Measurements from ENCODE around the gene STAT2.
"Not testable (repeated sequence)": the region's sequence is repeated elsewhere in the genome, so short reads cannot be mapped to it uniquely, and the experiment has no call there.

The STAT2 gene

DNA sequence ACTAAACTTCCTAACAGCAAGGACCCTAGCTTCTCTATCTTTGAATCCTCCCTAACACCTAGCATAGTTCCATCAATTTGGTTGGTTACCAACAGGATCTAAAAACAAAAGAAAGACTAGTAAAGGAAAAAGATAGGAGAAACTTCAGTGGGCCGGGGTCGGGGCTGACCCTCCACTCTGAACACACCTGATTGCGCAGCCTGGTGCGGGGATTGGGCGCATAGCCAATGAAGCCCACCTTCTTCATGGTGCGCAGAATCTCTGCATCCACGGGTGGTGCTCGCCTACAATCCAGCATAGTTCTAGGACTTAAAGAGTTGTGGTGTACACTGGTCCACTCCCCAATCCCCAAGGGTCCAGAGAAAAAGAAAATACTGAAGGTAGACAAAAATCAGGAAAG is 33.8 kb downstream of the STAT2 start:
- no peak for DNase-seq
- Histone ChIP-seq H2BK120ac (ENCODE audit: low read depth, low read length) (no peak overlapping the region), H3K4me1 (ENCODE audit: control insufficient read depth, insufficient read depth, low read depth, low read length) (no peaks in the 10 kb centered on the region), H2AK5ac (ENCODE audit: low read length, severe bottlenecking) (no peak overlapping the region), H3K23ac (ENCODE audit: low read length in 2 of 2) (no peak overlapping the region), H3K18ac (ENCODE audit: low read depth in 1 of 2, low read length in 2 of 2) (no peak overlapping the region), H3K4me2 (ENCODE audit: low read length, poor library complexity, severe bottlenecking) (no peak overlapping the region), H3K14ac (ENCODE audit: low read length in 2 of 2) (no peak overlapping the region), H3K9ac (ENCODE audit: low read length) (no peak overlapping the region), H3K4me3 (ENCODE audit: insufficient read depth in 1 of 2, low read depth in 1 of 2, low read length in 2 of 2) (no peak overlapping the region), H3K27me3 (ENCODE audit: control insufficient read depth in 1 of 2, insufficient read depth in 1 of 2, low read length in 2 of 2) (no peaks in the 10 kb centered on the region), H4K8ac (ENCODE audit: low read length) (no peak overlapping the region), H3K79me1 (replicated peaks; ENCODE audit: low read length, poor library complexity, severe bottlenecking) (no peaks in the 10 kb centered on the region), H2BK5ac (ENCODE audit: low read depth, low read length, poor library complexity, severe bottlenecking) (no peak overlapping the region), H3K9me3 (ENCODE audit: control insufficient read depth, low read length) (no peaks in the 10 kb centered on the region), H2AFZ (ENCODE audit: low read depth, low read length) (no peak overlapping the region), H2BK12ac (ENCODE audit: low read length in 2 of 2) (no peak overlapping the region), H3K27ac (ENCODE audit: low read length, poor library complexity, severe bottlenecking) (no peak overlapping the region), H3K4ac (ENCODE audit: low read depth in 1 of 2, low read length in 2 of 2) (no peak overlapping the region), H4K91ac (ENCODE audit: low read length) (no peak overlapping the region), H3K36me3 (ENCODE audit: control insufficient read depth in 1 of 2, insufficient read depth in 2 of 2, low read depth in 1 of 2, low read length in 2 of 2) (peaks cover 28 to 64% of the 10 kb centered on the region in 2 experiments), H2BK15ac (ENCODE audit: low read depth, poor library complexity, severe bottlenecking) (no peak overlapping the region)
- 97% methylated on average over 8 of the region's 8 CpGs for WGBS

DNA sequence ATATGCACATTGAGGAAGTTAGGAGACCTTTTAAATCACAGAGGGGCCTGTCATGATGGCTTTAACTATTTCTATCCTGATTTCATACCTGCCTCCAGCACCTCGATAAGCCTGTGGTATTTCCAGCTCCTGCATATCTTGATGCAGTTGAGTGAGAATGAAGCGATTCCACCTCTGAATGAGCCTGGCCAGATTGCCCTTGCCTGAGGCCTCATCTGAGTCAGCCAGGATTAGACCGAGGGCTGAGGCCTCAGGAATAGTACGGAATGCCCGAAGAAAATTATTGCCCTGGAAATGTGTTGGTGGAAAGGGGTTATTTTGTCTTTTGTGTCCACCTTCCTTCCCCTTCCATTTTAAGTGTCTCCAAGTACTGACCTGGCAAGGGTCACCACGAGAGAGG is 35.7 kb downstream of the STAT2 start:
- H3K9ac ChIP-seq (ENCODE audit: low read length), result no peak overlapping the region
- H2BK5ac ChIP-seq (ENCODE audit: low read depth, low read length, poor library complexity, severe bottlenecking), result no peak overlapping the region
- no peak overlapping the region for H3K4me3 ChIP-seq (ENCODE audit: insufficient read depth in 1 of 2, low read depth in 1 of 2, low read length in 2 of 2)
- H4K91ac ChIP-seq (ENCODE audit: low read length), result no peak overlapping the region
- no peaks in the 10 kb centered on the region for H3K9me3 ChIP-seq (ENCODE audit: control insufficient read depth, low read length)
- H3K4ac ChIP-seq (ENCODE audit: low read depth in 1 of 2, low read length in 2 of 2), result no peak overlapping the region
- no peak overlapping the region for H4K8ac ChIP-seq (ENCODE audit: low read length)
- H3K14ac ChIP-seq (ENCODE audit: low read length in 2 of 2), result no peak overlapping the region
- no peak overlapping the region for H3K4me2 ChIP-seq (ENCODE audit: low read length, poor library complexity, severe bottlenecking)
- no peak overlapping the region for H2BK15ac ChIP-seq (ENCODE audit: low read depth, poor library complexity, severe bottlenecking)
- H2AK5ac ChIP-seq (ENCODE audit: low read length, severe bottlenecking), result no peak overlapping the region
- no peak for DNase-seq
- no peak overlapping the region for H3K27ac ChIP-seq (ENCODE audit: low read length, poor library complexity, severe bottlenecking)
- H2BK120ac ChIP-seq (ENCODE audit: low read depth, low read length), result no peak overlapping the region
- no peaks in the 10 kb centered on the region for H3K4me1 ChIP-seq (ENCODE audit: control insufficient read depth, insufficient read depth, low read depth, low read length)
- H2AFZ ChIP-seq (ENCODE audit: low read depth, low read length), result no peak overlapping the region
- WGBS, result 87% methylated on average over 4 of the region's 6 CpGs
- H3K27me3 ChIP-seq (ENCODE audit: control insufficient read depth in 1 of 2, insufficient read depth in 1 of 2, low read length in 2 of 2), result no peaks in the 10 kb centered on the region
- H2BK12ac ChIP-seq (ENCODE audit: low read length in 2 of 2), result no peak overlapping the region
- no peaks in the 10 kb centered on the region for H3K79me1 ChIP-seq (replicated peaks; ENCODE audit: low read length, poor library complexity, severe bottlenecking)
- peaks cover 34 to 73% of the 10 kb centered on the region in 2 experiments for H3K36me3 ChIP-seq (ENCODE audit: control insufficient read depth in 1 of 2, insufficient read depth in 2 of 2, low read depth in 1 of 2, low read length in 2 of 2)
- H3K18ac ChIP-seq (ENCODE audit: low read depth in 1 of 2, low read length in 2 of 2), result no peak overlapping the region
- no peak overlapping the region for H3K23ac ChIP-seq (ENCODE audit: low read length in 2 of 2)

DNA sequence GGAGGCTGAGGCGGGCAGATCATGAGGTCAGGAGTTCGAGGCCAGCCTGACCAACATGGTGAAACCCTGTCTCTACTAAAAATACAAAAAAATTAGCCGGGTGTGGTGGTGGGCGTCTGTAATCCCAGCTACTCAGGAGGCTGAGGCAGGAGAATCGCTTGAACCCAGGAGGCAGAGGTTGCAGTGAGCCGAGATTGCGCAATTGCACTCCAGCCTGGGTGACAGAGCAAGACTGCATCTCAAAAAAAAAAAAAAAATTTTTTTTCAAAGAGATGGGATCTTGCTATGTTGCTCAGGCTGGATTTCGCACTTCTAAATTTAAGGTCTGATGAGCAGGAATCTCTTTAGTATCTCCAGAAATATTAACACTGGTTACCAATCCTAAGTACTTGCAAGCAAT is 38.3 kb downstream of the STAT2 start:
- peaks cover 36 to 63% of the 10 kb centered on the region in 2 experiments for H3K36me3 ChIP-seq (ENCODE audit: control insufficient read depth in 1 of 2, insufficient read depth in 2 of 2, low read depth in 1 of 2, low read length in 2 of 2)
- WGBS, result 99% methylated on average over 7 of the region's 8 CpGs
- H3K4me3 ChIP-seq (ENCODE audit: insufficient read depth in 1 of 2, low read depth in 1 of 2, low read length in 2 of 2); H2BK120ac ChIP-seq (ENCODE audit: low read depth, low read length); H3K79me1 ChIP-seq (replicated peaks; ENCODE audit: low read length, poor library complexity, severe bottlenecking); H3K4me2 ChIP-seq (ENCODE audit: low read length, poor library complexity, severe bottlenecking); H2AK5ac ChIP-seq (ENCODE audit: low read length, severe bottlenecking); H4K8ac ChIP-seq (ENCODE audit: low read length); H3K27ac ChIP-seq (ENCODE audit: low read length, poor library complexity, severe bottlenecking); H2BK15ac ChIP-seq (ENCODE audit: low read depth, poor library complexity, severe bottlenecking); H3K4me1 ChIP-seq (ENCODE audit: control insufficient read depth, insufficient read depth, low read depth, low read length); H3K9me3 ChIP-seq (ENCODE audit: control insufficient read depth, low read length); H2BK5ac ChIP-seq (ENCODE audit: low read depth, low read length, poor library complexity, severe bottlenecking); DNase-seq; H3K14ac ChIP-seq (ENCODE audit: low read length in 2 of 2); H4K91ac ChIP-seq (ENCODE audit: low read length); H3K18ac ChIP-seq (ENCODE audit: low read depth in 1 of 2, low read length in 2 of 2); H2AFZ ChIP-seq (ENCODE audit: low read depth, low read length); H3K27me3 ChIP-seq (ENCODE audit: control insufficient read depth in 1 of 2, insufficient read depth in 1 of 2, low read length in 2 of 2); H2BK12ac ChIP-seq (ENCODE audit: low read length in 2 of 2); H3K9ac ChIP-seq (ENCODE audit: low read length); H3K4ac ChIP-seq (ENCODE audit: low read depth in 1 of 2, low read length in 2 of 2); H3K23ac ChIP-seq (ENCODE audit: low read length in 2 of 2): not testable (repeated sequence)

DNA sequence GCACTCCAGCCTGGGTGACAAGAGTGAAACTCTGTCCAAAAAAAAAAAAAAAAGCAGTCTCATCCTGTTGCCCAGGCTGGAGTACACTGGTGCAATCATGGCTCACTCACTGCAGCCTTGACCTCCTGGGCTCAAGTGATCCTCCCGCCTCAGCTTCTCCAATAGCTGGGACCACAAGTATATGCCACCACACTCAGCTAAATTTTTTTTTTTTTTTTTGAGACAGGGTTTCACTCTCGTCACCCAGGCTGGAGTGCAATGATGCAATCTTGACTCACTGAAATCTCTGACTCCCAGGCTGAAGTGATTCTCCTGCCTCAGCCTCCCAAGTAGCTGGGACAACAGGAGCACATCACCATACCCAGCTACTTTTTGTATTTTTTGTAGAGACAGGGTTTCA is 38.9 kb downstream of the STAT2 start:
- H2BK120ac ChIP-seq (ENCODE audit: low read depth, low read length), result no peak overlapping the region
- H3K36me3 ChIP-seq (ENCODE audit: control insufficient read depth in 1 of 2, insufficient read depth in 2 of 2, low read depth in 1 of 2, low read length in 2 of 2), result peaks cover 33 to 57% of the 10 kb centered on the region in 2 experiments
- peak; percentile 27 for DNase-seq
- H3K4me1 ChIP-seq (ENCODE audit: control insufficient read depth, insufficient read depth, low read depth, low read length), result no peaks in the 10 kb centered on the region
- no peak overlapping the region for H3K27ac ChIP-seq (ENCODE audit: low read length, poor library complexity, severe bottlenecking)
- H2BK15ac ChIP-seq (ENCODE audit: low read depth, poor library complexity, severe bottlenecking), result no peak overlapping the region
- H3K4me2 ChIP-seq (ENCODE audit: low read length, poor library complexity, severe bottlenecking), result no peak overlapping the region
- H3K4me3 ChIP-seq (ENCODE audit: insufficient read depth in 1 of 2, low read depth in 1 of 2, low read length in 2 of 2), result no peak overlapping the region
- H4K8ac ChIP-seq (ENCODE audit: low read length), result no peak overlapping the region
- no peak overlapping the region for H3K9ac ChIP-seq (ENCODE audit: low read length)
- H3K4ac ChIP-seq (ENCODE audit: low read depth in 1 of 2, low read length in 2 of 2), result no peak overlapping the region
- no peak overlapping the region for H3K14ac ChIP-seq (ENCODE audit: low read length in 2 of 2)
- no peak overlapping the region for H3K23ac ChIP-seq (ENCODE audit: low read length in 2 of 2)
- no peak overlapping the region for H2BK5ac ChIP-seq (ENCODE audit: low read depth, low read length, poor library complexity, severe bottlenecking)
- H3K27me3 ChIP-seq (ENCODE audit: control insufficient read depth in 1 of 2, insufficient read depth in 1 of 2, low read length in 2 of 2), result no peaks in the 10 kb centered on the region
- no peak overlapping the region for H4K91ac ChIP-seq (ENCODE audit: low read length)
- H2BK12ac ChIP-seq (ENCODE audit: low read length in 2 of 2), result no peak overlapping the region
- H3K79me1 ChIP-seq (replicated peaks; ENCODE audit: low read length, poor library complexity, severe bottlenecking), result peaks cover 2% of the 10 kb centered on the region
- WGBS, result 87% methylated on average over 2 of the region's 2 CpGs
- no peak overlapping the region for H2AK5ac ChIP-seq (ENCODE audit: low read length, severe bottlenecking)
- H3K18ac ChIP-seq (ENCODE audit: low read depth in 1 of 2, low read length in 2 of 2), result no peak overlapping the region
- no peak overlapping the region for H2AFZ ChIP-seq (ENCODE audit: low read depth, low read length)
- H3K9me3 ChIP-seq (ENCODE audit: control insufficient read depth, low read length), result no peaks in the 10 kb centered on the region
